Measurements from ENCODE around the gene VAC14.

Gene VAC14

DNA sequence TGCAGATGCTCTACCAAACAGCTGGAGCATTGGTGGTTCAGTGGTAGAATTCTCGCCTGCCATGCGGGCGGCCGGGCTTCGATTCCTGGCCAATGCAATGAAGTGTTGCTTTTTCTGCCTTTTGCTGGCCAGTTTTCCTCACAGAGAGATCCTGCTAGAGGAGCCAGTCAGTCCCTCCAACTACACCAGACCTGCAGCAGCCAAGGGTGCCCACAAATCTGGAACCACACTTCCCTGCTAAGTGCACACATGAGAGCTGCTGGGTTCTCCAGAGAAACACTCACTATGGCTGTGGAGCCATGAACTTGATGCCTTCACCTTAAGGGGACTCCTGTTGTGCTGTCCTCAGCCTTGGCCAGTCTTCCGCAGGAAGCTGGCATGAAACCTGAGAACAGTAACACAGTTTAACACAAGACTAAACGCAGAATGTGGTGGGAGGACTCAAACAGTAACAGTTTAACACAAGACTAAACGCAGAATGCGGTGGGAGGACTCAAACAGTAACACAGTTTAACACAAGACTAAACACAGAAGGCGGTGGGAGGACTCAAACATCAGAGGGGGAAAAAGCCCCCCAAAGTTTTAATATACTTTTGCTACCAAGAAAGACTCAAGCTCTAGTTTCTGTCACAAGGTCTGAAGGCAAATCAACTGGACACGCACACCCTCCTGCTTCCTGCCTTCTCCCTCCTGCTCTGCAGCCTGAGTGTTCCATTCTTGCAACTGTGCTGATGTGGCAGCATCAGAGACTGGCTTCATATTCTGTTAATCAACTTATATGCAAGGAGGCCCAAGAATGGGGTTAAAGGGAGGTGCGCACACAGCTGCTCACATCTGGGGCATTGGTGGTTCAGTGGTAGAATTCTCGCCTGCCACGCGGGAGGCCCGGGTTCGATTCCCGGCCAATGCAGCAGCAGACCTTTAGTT lies 12.0 kb downstream of the VAC14 start:
- Histone ChIP-seq H3K4me3 (replicated peaks; ENCODE audit: low read depth, low read length) (no peak overlapping the region), H3K36me3 (ENCODE audit: control insufficient read depth, insufficient read depth, low read length) (peaks cover 16% of the 10 kb centered on the region), H3K27me3 (replicated peaks; ENCODE audit: control insufficient read depth, insufficient read depth, low read length) (no peaks in the 10 kb centered on the region)
- DNase-seq (ENCODE audit: extremely low read depth, insufficient read length): no peak
- TF ChIP-seq, protein P1, sequence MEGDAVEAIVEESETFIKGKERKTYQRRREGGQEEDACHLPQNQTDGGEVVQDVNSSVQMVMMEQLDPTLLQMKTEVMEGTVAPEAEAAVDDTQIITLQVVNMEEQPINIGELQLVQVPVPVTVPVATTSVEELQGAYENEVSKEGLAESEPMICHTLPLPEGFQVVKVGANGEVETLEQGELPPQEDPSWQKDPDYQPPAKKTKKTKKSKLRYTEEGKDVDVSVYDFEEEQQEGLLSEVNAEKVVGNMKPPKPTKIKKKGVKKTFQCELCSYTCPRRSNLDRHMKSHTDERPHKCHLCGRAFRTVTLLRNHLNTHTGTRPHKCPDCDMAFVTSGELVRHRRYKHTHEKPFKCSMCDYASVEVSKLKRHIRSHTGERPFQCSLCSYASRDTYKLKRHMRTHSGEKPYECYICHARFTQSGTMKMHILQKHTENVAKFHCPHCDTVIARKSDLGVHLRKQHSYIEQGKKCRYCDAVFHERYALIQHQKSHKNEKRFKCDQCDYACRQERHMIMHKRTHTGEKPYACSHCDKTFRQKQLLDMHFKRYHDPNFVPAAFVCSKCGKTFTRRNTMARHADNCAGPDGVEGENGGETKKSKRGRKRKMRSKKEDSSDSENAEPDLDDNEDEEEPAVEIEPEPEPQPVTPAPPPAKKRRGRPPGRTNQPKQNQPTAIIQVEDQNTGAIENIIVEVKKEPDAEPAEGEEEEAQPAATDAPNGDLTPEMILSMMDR (IDR thresholded peaks at IDR 0.05; ENCODE audit: insufficient read depth, low read length, poor library complexity, severe bottlenecking): no peak

DNA sequence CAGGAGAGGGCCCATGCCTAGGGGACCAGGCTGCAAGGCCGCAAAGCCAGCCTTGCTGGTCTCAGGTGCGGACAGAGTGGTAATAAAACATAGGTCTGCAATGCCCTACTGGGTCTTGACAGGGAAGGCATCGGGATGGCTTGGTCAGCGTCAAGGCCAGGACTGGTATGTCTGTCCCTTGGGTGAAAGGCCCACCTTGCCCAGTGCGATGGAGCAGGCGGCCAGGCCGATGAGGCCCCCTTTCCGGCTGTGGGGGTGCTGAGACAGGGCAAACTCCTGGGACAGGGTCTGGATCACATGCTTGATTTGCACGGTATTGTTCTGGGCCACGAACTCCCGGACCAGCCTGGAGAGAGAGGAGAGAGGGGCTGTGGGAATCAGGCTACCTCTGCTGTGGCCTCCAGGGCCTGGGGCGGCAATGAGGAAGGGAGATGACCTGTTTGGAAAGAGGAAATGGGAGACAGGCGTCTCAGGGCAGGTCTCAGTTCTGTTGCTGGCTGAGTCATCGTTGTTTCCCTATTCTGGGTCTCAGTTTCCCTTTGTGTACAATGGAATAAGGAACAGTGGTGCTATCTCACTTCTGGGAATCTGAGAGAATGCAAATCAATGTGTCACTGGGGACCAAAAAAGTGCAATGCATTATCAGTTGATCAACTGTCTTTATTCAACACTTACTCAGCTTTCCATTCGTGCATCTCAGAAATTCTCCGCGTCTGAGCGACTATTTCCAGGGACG lies 14.8 kb downstream of the VAC14 start:
- TF ChIP-seq, protein P1 (IDR thresholded peaks at IDR 0.05; ENCODE audit: insufficient read depth, low read length, poor library complexity, severe bottlenecking): no peak
- H3K36me3 ChIP-seq (ENCODE audit: control insufficient read depth, insufficient read depth, low read length): peaks cover 39% of the 10 kb centered on the region
- no peaks in the 10 kb centered on the region for H3K27me3 ChIP-seq (replicated peaks; ENCODE audit: control insufficient read depth, insufficient read depth, low read length)
- DNase-seq (ENCODE audit: extremely low read depth, insufficient read length): no peak
- H3K4me3 ChIP-seq (replicated peaks; ENCODE audit: low read depth, low read length): no peak overlapping the region

DNA sequence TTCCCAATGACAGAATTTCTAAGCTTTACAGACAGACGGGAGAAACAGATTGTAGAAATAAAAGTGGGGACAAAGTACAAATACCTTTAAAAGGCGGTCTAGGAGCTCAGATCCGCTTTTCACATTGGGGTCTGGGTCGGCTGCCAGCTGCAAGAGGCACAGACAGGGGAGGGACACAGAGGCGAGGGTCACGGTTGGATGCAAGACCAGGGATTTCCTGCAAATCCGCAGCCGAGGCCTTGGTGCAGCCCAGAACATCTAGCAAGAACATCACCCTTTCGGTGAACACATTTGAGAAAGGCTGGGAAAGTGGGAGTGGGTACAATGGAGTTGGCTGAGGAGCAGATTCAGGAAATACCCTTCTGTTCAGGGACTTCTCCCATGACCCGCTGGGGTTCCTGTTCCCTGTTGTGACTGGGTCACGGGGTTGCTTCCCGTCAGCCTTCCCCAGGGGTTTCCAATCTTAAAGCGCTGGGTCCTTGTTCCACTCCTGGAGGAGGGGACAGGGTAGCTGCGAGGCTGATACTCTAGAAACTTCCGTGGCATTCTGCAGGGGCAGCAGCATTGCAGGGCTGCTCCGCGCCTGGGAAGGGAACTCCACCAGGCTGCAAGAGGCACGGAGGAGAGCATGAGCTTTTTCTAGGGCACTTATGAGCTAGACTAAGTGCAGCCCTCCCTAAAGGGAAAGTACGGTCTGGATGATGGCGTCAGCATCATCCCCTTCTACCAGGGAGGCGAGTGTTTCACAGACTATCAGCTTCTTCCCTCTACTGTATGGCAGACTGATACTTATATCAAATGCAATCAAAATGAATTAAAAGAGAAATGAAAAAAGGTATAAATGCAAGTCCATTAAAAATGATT lies 16.0 kb downstream of the VAC14 start:
- TF ChIP-seq, protein P1 (IDR thresholded peaks at IDR 0.05; ENCODE audit: insufficient read depth, low read length, poor library complexity, severe bottlenecking): no peak
- H3K36me3 ChIP-seq (ENCODE audit: control insufficient read depth, insufficient read depth, low read length): peaks cover 51% of the 10 kb centered on the region
- H3K27me3 ChIP-seq (replicated peaks; ENCODE audit: control insufficient read depth, insufficient read depth, low read length): no peaks in the 10 kb centered on the region
- no peak for DNase-seq (ENCODE audit: extremely low read depth, insufficient read length)
- no peak overlapping the region for H3K4me3 ChIP-seq (replicated peaks; ENCODE audit: low read depth, low read length)

DNA sequence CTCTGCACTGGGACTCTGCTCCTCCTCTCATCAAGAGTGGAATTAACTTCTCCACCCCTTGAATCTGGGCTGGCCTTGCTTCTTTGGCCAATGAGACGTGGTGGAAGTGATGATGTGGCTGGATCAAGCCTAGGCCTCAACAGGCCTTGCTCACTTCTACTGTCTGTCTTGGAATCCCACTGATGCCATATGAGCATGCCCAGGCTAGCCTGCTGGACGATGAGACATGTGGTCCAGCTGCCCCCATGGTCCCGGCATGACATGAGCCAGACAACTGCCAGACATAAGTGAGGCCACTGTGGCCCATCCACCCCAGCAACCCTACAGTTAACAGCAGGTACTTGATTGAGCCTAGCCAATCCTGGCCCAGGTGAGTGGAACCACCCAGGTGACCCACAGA lies 18.7 kb downstream of the VAC14 start:
- DNase-seq (ENCODE audit: extremely low read depth, insufficient read length): no peak
- no peak overlapping the region for H3K4me3 ChIP-seq (replicated peaks; ENCODE audit: low read depth, low read length)
- peaks cover 57% of the 10 kb centered on the region for H3K36me3 ChIP-seq (ENCODE audit: control insufficient read depth, insufficient read depth, low read length)
- TF ChIP-seq, protein P1 (IDR thresholded peaks at IDR 0.05; ENCODE audit: insufficient read depth, low read length, poor library complexity, severe bottlenecking): no peak
- no peaks in the 10 kb centered on the region for H3K27me3 ChIP-seq (replicated peaks; ENCODE audit: control insufficient read depth, insufficient read depth, low read length)

DNA sequence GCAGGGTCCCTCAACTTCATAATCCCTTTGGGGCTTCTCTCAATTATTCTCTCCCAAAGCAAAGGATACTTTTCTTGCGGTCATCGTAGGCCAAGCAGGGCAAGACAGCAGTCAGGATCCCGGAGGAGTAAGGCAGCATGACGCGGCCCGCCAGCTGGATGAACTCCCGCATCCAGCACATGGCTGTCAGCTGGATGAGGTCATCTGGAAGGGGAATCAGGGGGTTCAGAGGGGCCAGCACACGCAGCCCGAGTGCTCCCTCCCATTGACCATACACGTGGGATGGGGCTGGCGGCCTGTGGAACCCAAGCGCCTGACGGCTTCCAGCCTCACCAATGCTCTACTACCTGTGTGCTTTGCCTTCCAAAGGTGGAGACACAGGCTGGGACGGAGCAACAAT lies 19.2 kb downstream of the VAC14 start:
- H3K36me3 ChIP-seq (ENCODE audit: control insufficient read depth, insufficient read depth, low read length): peaks cover 58% of the 10 kb centered on the region

More for the DNA sequence above, 19.2 kb downstream of the VAC14 start:
- H3K27me3 ChIP-seq (replicated peaks; ENCODE audit: control insufficient read depth, insufficient read depth, low read length): no peaks in the 10 kb centered on the region
- TF ChIP-seq, protein P1 (IDR thresholded peaks at IDR 0.05; ENCODE audit: insufficient read depth, low read length, poor library complexity, severe bottlenecking): no peak
- no peak overlapping the region for H3K4me3 ChIP-seq (replicated peaks; ENCODE audit: low read depth, low read length)
- DNase-seq (ENCODE audit: extremely low read depth, insufficient read length): no peak

Data from GM06990 (cell line).